Mucosa of stomach (tissue), 1 donor: ENCODE results near the gene COL6A1.

Experiments
- H3K27me3 ChIP-seq: one replicate; pipeline ENCODE4 v1.7.0; 2013; ENCODE audit warnings: mild to moderate bottlenecking, low read length; ENCODE audit not compliant: control insufficient read depth, insufficient read depth
- H3K36me3 ChIP-seq: one replicate; pipeline ENCODE4 v1.7.0; 2013; ENCODE audit warnings: low read length; ENCODE audit not compliant: control insufficient read depth, insufficient read depth
- H3K4me1 ChIP-seq: one replicate; pipeline ENCODE4 v1.7.0; 2013; ENCODE audit warnings: mild to moderate bottlenecking, low read length; ENCODE audit not compliant: control insufficient read depth, insufficient read depth
- H3K4me3 ChIP-seq: one replicate; pipeline ENCODE4 v1.7.0; 2013; ENCODE audit warnings: low read length
- H3K9ac ChIP-seq: one replicate; pipeline ENCODE4 v1.7.0; 2013; ENCODE audit warnings: mild to moderate bottlenecking, low read length, moderate library complexity
- H3K9me3 ChIP-seq: one replicate; pipeline ENCODE4 v1.7.0; 2013; ENCODE audit warnings: mild to moderate bottlenecking, low read length, moderate library complexity; ENCODE audit not compliant: control insufficient read depth
- donor health status: Pancreatic carcinoma.

COL6A1 gene

DNA sequence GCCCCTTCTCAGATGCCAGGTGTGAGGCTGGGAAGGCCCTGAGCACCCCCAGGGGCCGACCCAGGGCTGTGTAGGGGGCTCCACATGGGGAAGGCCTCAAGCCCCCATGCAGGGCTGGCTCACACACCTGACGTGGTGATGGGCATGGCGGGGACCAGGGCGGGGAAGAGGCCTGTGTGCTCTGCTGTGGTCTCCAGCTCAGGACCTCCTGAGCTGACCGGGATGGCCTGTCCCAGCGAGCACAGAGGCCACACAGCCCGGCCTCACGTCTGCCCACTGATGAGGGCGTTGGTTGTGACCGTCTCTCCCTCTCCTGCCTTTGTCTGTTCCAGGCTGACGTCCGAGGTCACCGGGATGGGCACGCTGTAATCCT lies 40.2 kb upstream of the COL6A1 start:
- H3K9ac ChIP-seq: no peak overlapping the region
- no peak overlapping the region for H3K4me3 ChIP-seq
- no peaks in the 10 kb centered on the region for H3K27me3 ChIP-seq
- H3K36me3 ChIP-seq: no peaks in the 10 kb centered on the region
- H3K4me1 ChIP-seq: no peaks in the 10 kb centered on the region
- H3K9me3 ChIP-seq: no peaks in the 10 kb centered on the region

DNA sequence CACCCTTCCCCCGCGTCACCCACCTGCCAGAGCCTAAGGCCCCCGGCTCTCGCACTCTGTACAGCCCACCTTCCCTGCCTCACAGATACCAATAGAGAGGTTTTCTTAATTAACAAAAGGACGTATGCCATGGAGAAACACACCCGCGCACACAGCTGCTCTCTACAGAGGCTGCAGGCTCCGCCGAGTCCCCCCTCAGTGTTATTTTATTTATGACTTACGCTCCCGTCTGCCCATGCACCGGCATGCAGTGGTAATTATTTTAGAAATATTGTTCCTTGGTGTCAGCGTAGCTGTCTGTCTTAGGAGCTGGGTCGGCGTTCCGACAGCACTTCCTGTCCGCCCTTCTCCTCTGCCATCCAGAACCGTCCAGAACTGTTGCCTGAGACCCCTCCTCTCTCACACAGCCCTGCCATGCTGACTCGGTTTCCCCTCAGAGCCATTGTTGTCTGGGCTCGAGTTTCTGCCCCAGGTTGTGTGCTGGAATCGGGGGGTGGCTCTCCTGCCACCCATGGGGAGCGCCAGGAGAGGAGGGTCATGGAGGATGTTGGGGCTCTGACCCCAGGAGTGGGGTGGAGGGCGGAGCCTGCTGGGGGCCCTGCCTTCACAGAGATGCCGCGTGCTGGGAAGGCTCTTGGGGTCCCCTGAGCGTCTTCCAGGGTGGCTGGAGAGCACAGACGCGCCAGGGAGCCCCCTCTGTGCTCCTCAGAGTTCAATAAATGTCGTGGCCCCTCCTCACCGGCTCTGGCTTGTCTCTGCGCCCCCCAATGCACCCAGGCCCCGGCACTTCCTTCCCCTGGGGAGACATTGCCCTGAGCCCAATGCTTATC lies 39.6 kb upstream of the COL6A1 start:
- no peaks in the 10 kb centered on the region for H3K36me3 ChIP-seq
- H3K27me3 ChIP-seq: no peaks in the 10 kb centered on the region

DNA sequence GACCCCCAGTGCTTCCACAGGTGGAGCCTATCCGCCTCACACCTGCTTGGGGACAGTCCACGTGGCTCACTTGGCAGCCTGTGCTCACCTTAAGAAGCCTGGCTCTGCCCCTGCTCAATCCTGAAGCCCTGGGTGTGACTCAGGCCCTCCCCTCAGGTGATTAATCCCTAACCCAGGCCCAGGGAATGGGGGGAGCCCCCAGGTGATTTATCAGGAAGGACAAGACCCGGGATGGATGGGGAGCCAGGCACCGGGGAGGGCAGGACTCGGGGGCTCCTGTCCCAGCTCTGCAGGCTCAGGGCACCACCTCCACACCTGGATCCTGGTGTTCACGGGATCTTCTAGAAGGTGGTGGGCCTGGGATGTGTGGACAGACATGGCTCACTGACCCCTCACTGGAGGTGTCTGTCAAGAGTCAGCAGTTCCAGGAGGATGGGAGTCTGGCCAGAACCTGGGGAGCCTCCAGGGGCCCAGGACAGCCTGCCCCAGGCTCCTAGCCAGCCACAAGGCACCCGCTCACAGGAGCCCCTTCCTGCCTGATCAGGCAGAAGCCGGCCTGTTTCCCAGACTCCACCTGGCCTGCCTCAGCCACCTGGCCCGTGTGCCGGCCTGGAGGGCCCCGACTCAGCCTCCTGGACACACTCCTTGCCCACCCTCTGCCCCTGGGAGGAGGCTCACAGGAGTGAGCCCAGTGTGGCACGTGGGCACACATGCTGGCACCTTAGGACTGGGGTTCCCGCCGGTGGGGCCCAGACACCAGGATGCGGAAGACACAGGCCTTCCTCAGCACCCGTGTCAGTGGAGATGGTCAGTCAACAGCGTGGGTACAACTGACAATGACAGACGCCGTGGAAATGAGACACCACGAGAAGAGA lies 38.6 kb upstream of the COL6A1 start:
- Histone ChIP-seq H3K36me3 (no peaks in the 10 kb centered on the region), H3K9ac (no peak overlapping the region), H3K9me3 (no peaks in the 10 kb centered on the region), H3K4me1 (no peaks in the 10 kb centered on the region), H3K4me3 (no peak overlapping the region), H3K27me3 (no peaks in the 10 kb centered on the region)

More for the DNA sequence above, 39.6 kb upstream of the COL6A1 start:
- no peak overlapping the region for H3K4me3 ChIP-seq
- no peaks in the 10 kb centered on the region for H3K9me3 ChIP-seq
- no peak overlapping the region for H3K9ac ChIP-seq
- no peaks in the 10 kb centered on the region for H3K4me1 ChIP-seq

- no peak overlapping the region for H3K9ac ChIP-seq
- no peaks in the 10 kb centered on the region for H3K27me3 ChIP-seq
- no peaks in the 10 kb centered on the region for H3K4me1 ChIP-seq
- H3K9me3 ChIP-seq: no peaks in the 10 kb centered on the region
- no peak overlapping the region for H3K4me3 ChIP-seq
- no peaks in the 10 kb centered on the region for H3K36me3 ChIP-seq
Measured at GRCh38 chr21:45943630-45944540, 37.7 kb upstream of the COL6A1 start.

GRCh38 chr21:45944601-45945000 lies 37.0 kb upstream of the COL6A1 start:
- Histone ChIP-seq H3K4me3 (no peak overlapping the region), H3K9me3 (no peaks in the 10 kb centered on the region), H3K4me1 (no peaks in the 10 kb centered on the region), H3K9ac (no peak overlapping the region), H3K27me3 (no peaks in the 10 kb centered on the region), H3K36me3 (no peaks in the 10 kb centered on the region)

DNA sequence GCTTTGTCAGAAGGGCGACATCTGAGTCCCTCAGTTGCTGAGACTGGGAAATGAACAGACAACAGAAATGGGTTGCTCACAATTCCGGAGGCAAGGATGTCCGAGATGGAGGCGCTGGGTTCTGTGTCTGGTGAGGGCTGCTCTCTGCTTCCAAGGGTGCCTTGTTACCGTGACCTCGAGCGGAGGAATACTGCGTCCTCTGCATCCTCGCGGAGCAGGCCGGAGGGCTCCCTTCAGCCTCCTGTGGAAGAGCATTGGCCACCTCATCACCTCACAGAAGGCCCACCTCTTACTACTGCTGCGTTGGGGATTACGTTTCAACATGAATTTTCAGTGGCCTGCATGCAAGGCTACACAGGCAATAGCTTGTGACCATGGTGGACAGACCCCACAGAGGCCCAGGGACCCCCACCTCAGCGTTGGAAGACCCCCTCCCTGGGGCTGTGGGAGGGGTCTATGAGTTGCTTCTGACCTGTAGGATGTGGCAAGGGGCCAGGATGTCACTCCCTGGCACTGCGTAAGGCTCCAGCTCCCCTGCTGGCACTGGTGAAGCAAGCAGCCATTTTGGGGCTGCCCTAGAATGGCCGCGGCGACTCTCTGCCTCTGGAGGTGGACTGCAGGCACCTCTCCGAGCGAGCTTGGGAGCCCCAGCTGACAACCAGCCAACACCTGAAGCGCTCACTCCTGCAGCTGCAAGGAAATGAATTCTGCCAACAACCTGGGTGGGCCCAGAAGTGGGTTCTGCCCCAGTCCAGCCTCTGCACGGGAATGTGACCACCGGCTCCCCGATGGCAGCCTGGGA lies 36.3 kb upstream of the COL6A1 start:
- no peaks in the 10 kb centered on the region for H3K36me3 ChIP-seq
- no peaks in the 10 kb centered on the region for H3K9me3 ChIP-seq
- no peaks in the 10 kb centered on the region for H3K27me3 ChIP-seq
- no peak overlapping the region for H3K4me3 ChIP-seq
- no peak overlapping the region for H3K9ac ChIP-seq
- no peaks in the 10 kb centered on the region for H3K4me1 ChIP-seq

DNA sequence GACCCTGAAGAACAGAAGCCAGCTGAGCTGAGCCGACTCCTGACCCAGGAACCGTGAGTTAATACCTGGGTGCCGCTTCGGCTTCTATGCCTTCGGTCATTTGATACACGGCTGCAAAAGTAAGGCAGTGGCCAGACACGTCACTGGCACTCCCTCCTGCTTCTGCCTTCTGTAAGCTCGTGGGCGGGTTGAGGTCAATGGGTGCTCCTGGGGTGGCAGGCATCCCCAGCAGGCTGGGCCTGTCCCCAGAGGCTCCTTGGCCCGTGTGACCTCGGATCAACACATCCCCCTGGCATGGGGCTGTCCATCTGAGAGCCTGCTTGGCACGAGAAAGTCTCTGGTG lies 35.7 kb upstream of the COL6A1 start:
- no peaks in the 10 kb centered on the region for H3K27me3 ChIP-seq
- no peak overlapping the region for H3K4me3 ChIP-seq
- H3K9me3 ChIP-seq: no peaks in the 10 kb centered on the region
- H3K4me1 ChIP-seq: no peaks in the 10 kb centered on the region
- H3K9ac ChIP-seq: no peak overlapping the region
- no peaks in the 10 kb centered on the region for H3K36me3 ChIP-seq

- no peak overlapping the region for H3K4me3 ChIP-seq
- H3K36me3 ChIP-seq: no peaks in the 10 kb centered on the region
- no peaks in the 10 kb centered on the region for H3K27me3 ChIP-seq
- H3K9ac ChIP-seq: no peak overlapping the region
- H3K4me1 ChIP-seq: no peaks in the 10 kb centered on the region
- H3K9me3 ChIP-seq: no peaks in the 10 kb centered on the region
Measured at GRCh38 chr21:45947296-45947695, 34.3 kb upstream of the COL6A1 start.

GRCh38 chr21:45947716-45948255 lies 33.8 kb upstream of the COL6A1 start:
- Histone ChIP-seq H3K9ac (no peak overlapping the region), H3K9me3 (no peaks in the 10 kb centered on the region), H3K4me3 (no peak overlapping the region), H3K36me3 (no peaks in the 10 kb centered on the region), H3K27me3 (no peaks in the 10 kb centered on the region), H3K4me1 (no peaks in the 10 kb centered on the region)

DNA sequence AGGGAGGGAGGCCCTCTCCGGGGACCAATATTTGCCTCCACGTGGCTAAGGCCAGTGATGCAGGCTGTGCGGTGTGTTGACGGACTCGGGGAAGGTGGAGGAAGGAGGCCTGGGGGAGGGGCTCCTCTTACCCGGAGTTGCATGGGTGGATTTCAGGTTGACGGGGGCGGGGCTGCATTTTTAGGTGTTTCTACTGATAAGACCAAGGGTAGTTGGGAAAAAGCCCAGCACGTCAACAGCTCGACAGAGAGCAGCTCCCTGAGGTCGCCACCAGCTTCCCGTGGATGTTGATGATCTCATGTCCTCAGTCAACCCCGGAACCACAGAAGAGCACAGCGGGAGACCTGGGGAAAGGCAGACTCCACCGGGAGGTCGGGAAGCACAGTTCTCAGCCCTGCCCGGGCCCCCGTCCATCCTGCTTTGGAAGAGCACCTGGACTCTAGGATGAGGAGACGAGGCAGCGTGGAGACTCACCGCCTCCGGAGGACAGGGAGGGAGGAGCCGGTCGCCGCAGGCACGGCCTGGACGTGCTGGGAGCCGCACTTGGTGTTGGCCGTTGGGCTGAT lies 32.9 kb upstream of the COL6A1 start:
- no peak overlapping the region for H3K4me3 ChIP-seq
- no peaks in the 10 kb centered on the region for H3K4me1 ChIP-seq
- H3K36me3 ChIP-seq: no peaks in the 10 kb centered on the region
- no peaks in the 10 kb centered on the region for H3K9me3 ChIP-seq
- no peaks in the 10 kb centered on the region for H3K27me3 ChIP-seq
- H3K9ac ChIP-seq: no peak overlapping the region
